ENCODE data around the gene VPS39.
"Not testable (repeated sequence)": the region's sequence is repeated elsewhere in the genome, so short reads cannot be mapped to it uniquely, and the experiment has no call there.

Gene VPS39, protein sequence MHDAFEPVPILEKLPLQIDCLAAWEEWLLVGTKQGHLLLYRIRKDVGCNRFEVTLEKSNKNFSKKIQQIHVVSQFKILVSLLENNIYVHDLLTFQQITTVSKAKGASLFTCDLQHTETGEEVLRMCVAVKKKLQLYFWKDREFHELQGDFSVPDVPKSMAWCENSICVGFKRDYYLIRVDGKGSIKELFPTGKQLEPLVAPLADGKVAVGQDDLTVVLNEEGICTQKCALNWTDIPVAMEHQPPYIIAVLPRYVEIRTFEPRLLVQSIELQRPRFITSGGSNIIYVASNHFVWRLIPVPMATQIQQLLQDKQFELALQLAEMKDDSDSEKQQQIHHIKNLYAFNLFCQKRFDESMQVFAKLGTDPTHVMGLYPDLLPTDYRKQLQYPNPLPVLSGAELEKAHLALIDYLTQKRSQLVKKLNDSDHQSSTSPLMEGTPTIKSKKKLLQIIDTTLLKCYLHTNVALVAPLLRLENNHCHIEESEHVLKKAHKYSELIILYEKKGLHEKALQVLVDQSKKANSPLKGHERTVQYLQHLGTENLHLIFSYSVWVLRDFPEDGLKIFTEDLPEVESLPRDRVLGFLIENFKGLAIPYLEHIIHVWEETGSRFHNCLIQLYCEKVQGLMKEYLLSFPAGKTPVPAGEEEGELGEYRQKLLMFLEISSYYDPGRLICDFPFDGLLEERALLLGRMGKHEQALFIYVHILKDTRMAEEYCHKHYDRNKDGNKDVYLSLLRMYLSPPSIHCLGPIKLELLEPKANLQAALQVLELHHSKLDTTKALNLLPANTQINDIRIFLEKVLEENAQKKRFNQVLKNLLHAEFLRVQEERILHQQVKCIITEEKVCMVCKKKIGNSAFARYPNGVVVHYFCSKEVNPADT

GRCh38 chr15:42207674-42208579 lies at the start of gene VPS39:
VPS39 (minus strand) TSS chr15:42208304; CDS start chr15:42208153, 151 bp downstream.
- DNase-seq (ENCODE audit: low spot score), result peak; percentile 68

GRCh38 chr15:42253300-42253699 lies 45.2 kb upstream of the VPS39 start:
- DNase-seq (ENCODE audit: low spot score), result no peak

DNA sequence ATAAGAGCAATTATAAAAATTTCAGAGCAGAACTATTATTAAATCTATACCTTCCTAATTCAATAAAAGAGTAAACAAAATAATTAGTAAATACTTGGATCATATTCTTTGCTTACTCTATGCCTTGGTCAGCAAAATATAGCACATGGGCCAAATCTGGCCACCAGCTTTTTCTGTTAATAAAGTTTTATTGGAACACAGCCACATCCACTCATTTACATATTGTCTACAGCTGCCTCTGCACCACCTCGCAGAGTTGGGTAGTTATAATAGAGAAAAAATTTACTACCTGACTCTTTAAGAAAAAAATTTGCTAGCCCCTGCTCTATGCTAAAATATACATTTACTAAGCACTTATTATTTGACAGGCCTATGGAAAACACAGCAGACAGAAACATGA lies 32.7 kb upstream of the VPS39 start:
- DNase-seq (ENCODE audit: low spot score), result no peak

DNA sequence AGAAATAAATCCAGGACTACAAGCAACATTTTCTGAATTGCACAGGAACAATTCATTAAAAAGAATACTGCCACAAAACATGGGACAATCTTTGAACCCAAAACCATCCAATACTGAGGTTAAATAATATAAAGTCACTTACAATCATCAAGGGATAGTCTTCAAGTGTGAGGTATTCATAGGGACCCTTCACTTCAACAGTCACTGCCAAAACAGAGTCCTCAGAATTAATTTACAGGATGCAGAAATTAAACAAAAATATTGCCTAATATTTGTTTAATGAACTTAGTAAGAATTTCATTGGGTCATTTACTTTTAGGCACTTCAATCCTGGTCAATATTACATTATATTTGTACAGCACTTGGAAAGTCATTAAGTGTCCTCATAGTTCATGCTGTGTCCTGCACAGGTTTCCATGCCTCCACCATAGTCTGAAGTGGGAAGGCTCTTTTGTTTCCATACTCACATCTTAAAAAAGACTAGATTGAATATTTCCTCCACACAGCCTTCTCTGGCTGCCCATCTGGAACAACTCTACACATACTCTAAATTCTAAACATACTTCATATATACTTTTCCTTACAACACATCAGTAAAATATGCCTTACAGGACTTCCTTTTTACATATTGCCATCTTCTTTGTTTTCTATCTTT lies 31.6 kb upstream of the VPS39 start:
- DNase-seq (ENCODE audit: low spot score), result no peak

- no peak for DNase-seq (ENCODE audit: low spot score)
Observed at GRCh38 chr15:42233107-42233506, 25.0 kb upstream of the VPS39 start.

- DNase-seq (ENCODE audit: low spot score), result no peak
Observed at GRCh38 chr15:42232606-42233005, 24.5 kb upstream of the VPS39 start.

DNA sequence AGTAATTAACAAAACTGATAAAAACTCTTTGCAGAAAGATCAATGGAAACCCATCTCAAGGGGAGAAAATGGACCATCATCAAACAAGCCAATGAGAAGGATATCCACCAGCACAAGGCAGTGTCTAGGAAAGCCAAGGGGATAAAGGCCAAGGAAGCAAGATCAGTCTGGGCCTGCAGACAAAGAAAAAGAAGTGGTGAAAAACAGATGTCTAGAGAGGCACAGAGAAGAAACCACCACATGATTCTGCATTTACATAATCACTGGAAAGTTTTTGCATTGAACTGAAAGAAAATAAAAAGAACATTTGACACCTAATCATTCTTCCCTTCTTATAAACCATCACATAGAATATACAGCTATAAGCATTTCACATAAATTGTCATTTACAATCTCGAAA lies 23.0 kb upstream of the VPS39 start:
- DNase-seq (ENCODE audit: low spot score), result no peak

GRCh38 chr15:42228981-42229380 lies 20.9 kb upstream of the VPS39 start:
- DNase-seq (ENCODE audit: low spot score), result not testable (repeated sequence)

GRCh38 chr15:42228036-42228435 lies 19.9 kb upstream of the VPS39 start:
- no peak for DNase-seq (ENCODE audit: low spot score)

DNA sequence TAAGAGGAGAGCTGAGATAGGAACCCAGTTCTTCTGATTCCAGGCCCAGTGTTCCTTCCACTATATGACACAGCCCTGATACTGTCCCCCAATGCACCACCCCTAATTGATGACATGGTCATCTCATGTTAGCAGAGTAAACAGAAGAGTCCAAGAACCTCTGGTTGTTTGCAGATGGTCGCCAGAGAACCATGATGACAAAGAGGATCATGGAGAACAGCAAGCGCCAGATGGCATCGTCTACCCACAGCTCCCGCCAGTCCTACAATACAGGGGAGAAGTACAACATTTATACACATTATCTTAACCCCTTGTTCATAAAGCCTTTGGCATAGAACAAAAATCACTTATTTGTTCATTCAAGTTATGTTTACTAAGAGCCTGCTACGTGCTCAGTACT lies 18.5 kb upstream of the VPS39 start:
- DNase-seq (ENCODE audit: low spot score), result no peak

DNA sequence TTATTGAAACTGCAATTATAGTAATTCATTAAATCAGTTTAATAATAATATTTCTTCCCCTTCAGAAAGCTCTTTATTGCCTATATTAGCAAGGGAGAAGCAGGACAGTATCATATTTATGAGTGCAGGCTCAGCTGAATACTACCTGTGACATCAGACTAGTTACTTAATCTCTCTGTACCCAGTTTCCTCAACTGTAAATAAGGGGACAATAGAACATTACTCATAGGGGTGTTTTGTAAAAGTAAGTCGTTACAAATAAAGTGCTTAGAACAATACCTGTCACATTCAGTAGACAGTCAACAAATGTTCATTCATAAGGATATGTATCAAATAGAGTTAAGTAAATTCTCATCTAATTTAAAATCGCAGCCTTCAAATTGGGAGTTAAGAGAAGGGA lies 12.1 kb upstream of the VPS39 start:
- no peak for DNase-seq (ENCODE audit: low spot score)

GRCh38 chr15:42218953-42219592 lies 11.0 kb upstream of the VPS39 start:
- DNase-seq (ENCODE audit: low spot score), result no peak

- no peak for DNase-seq (ENCODE audit: low spot score)
Observed at GRCh38 chr15:42217568-42217967, 9.5 kb upstream of the VPS39 start.

DNA sequence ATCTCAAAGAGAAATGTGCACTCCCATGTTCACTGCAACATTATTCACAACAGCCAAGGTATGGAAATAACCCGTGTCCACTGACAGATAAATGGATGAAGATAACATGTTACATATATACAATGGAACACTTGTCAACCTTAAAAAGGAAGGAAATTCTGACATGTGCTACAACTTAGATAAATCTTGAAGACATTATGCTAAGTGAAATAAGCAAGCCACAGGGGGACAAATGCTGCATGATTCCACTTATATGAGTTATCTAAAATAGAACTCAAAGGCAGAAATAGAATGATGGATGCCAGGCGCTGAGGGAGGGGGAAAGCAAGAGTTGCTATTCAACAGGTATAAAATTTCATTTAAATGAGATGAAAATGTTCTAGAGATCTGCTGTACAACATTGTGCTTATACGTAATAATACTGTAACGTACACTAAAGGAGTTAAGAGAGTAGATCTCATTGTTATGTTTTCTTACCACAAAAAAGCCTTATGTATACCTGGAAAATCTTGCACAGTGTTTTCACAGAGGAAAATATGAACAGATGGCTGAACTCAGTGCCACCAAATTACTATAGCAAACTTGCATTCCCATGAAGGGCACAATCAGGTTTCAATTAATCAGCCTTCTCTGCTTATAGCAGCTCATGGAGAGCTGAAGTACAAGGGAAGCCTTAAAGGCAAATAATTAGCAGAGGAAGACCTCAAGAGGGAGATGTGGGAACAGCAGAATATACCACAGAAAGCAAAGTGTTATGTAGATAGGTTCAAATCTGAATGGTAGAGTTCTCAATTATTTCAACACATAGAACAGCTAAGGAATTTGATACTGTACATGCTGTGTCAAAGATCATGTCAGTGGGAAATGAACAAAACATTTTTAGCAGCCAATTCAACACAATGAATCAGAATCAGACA lies 8.1 kb upstream of the VPS39 start:
- DNase-seq (ENCODE audit: low spot score), result no peak

DNA sequence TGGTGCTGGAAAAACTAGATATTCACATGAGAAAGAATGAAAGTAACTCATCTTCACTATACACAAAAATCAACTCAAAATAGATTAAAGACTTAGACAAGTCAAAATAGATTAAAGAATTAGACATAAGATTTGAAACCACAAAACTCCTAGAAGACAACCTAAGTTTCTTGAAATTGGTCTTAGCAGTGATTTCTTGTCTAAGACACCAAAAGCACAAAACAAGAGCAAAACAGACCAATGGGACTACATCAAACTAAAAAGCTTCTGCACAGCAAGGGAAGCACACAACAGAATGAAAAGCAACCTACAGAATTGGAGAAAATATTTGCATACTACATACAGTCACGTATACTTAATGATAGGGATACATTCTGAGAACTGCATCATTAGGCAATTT lies 6.5 kb upstream of the VPS39 start:
- no peak for DNase-seq (ENCODE audit: low spot score)

GRCh38 chr15:42213511-42213910 lies 5.4 kb upstream of the VPS39 start:
- DNase-seq (ENCODE audit: low spot score), result no peak

- DNase-seq (ENCODE audit: low spot score), result no peak
Observed at GRCh38 chr15:42210696-42211095, 2.6 kb upstream of the VPS39 start.

GRCh38 chr15:42206406-42206805 lies 1.7 kb downstream of the VPS39 start:
- DNase-seq (ENCODE audit: low spot score), result no peak

DNA sequence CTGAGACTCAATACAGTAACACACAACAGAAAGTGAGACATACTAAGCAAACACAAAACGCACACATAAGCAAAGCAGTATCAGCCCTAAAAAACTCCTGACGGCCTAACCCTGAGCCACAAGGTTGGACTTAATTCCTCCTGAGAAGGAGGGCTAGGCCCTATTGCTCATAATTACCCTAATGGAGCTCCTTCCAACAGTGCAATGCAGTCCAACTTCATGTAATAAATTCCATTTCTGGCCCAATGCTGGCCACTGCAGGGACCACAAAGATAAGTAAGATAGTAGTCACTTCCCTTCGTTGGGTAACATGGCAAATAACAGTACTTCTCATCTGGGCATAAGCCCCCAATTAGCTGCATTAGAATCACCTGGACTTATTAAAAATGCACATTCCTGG lies 4.2 kb downstream of the VPS39 start:
- no peak for DNase-seq (ENCODE audit: low spot score)

- no peak for DNase-seq (ENCODE audit: low spot score)
Observed at GRCh38 chr15:42202653-42203052, 5.5 kb downstream of the VPS39 start.
